Type B pancreatic cell (in vitro differentiated cells): Measurements from ENCODE around the gene TSTD2. TPM values are rescaled to one million over a fixed set of nuclear protein-coding genes. Genes with fewer than 3 reads are reported as not detected.
"Not testable (repeated sequence)": the region's sequence is repeated elsewhere in the genome, so short reads cannot be mapped to it uniquely, and the experiment has no call there.

ENCODE experiments used
- DNase-seq: peaks from one replicate; pipeline ENCODE4 v3.0.0; 2021; ENCODE audit warnings: mixed read lengths; ENCODE audit not compliant: unreplicated experiment; ENCODE audit errors: extremely low spot score
- H3K27ac Mint-ChIP-seq: 2 replicates; pipeline ENCODE4 v1.8.0; 2021; ENCODE audit warnings: mild to moderate bottlenecking, mixed read lengths
- H3K27me3 Mint-ChIP-seq: 2 replicates; pipeline ENCODE4 v1.8.0; 2021; ENCODE audit warnings: mixed read lengths
- H3K36me3 Mint-ChIP-seq: 2 replicates; pipeline ENCODE4 v1.8.0; 2021; ENCODE audit warnings: mixed read lengths
- H3K4me1 Mint-ChIP-seq: one replicate; pipeline ENCODE4 v1.8.0; 2021; ENCODE audit warnings: mixed read lengths; ENCODE audit not compliant: unreplicated experiment
- H3K4me3 Mint-ChIP-seq: 2 replicates; pipeline ENCODE4 v1.8.0; 2021; ENCODE audit warnings: mild to moderate bottlenecking, mixed read lengths
- H3K9me3 Mint-ChIP-seq: 2 replicates; pipeline ENCODE4 v1.8.0; 2021; ENCODE audit warnings: mixed read lengths
- CTCF ChIP-seq: fragments of 200-600 bp; sonication (generic); conservative IDR thresholded peaks from 2 replicates; pipeline ENCODE4 v1.5.0; 2021; ENCODE audit warnings: antibody characterized with exemption, mild to moderate bottlenecking
- total RNA-seq: library from RNA; stranded (reverse); gene quantifications from 2 replicates; pipeline ENCODE4 v1.2.1, GENCODE V29; 2021; ENCODE audit warnings: low replicate concordance

Gene TSTD2
- total RNA-seq, 1 donor from 2014 or later: 24.9 TPM

GRCh38 chr9:97575673-97576200, 57.4 kb downstream of the TSTD2 start:
- H3K4me3 Mint-ChIP-seq: no peak overlapping the region
- H3K27me3 Mint-ChIP-seq: peaks cover 6% of the 10 kb centered on the region
- no peak overlapping the region for H3K27ac Mint-ChIP-seq
- no peak for TF ChIP-seq CTCF
- H3K36me3 Mint-ChIP-seq: no peaks in the 10 kb centered on the region
- no peaks in the 10 kb centered on the region for H3K4me1 Mint-ChIP-seq
- peak; percentile 18 for DNase-seq
- H3K9me3 Mint-ChIP-seq: no peaks in the 10 kb centered on the region

- H3K36me3 Mint-ChIP-seq, H3K4me1 Mint-ChIP-seq, H3K4me3 Mint-ChIP-seq, H3K27ac Mint-ChIP-seq, H3K27me3 Mint-ChIP-seq, H3K9me3 Mint-ChIP-seq: not testable (repeated sequence)
- DNase-seq: peak; percentile 29
These were observed 58.1 kb downstream of the TSTD2 start for GRCh38 chr9:97574921-97575672.

GRCh38 chr9:97574101-97574571, 59.0 kb downstream of the TSTD2 start:
- not testable (repeated sequence) for H3K9me3 Mint-ChIP-seq, H3K4me1 Mint-ChIP-seq, H3K27me3 Mint-ChIP-seq, H3K27ac Mint-ChIP-seq, H3K36me3 Mint-ChIP-seq, H3K4me3 Mint-ChIP-seq
- peak; percentile 61 for DNase-seq

GRCh38 chr9:97573482-97574073, 59.6 kb downstream of the TSTD2 start:
- no peaks in the 10 kb centered on the region for H3K9me3 Mint-ChIP-seq
- peak; percentile 11 for DNase-seq
- H3K36me3 Mint-ChIP-seq: no peaks in the 10 kb centered on the region
- H3K4me1 Mint-ChIP-seq: no peaks in the 10 kb centered on the region
- H3K27me3 Mint-ChIP-seq: no peaks in the 10 kb centered on the region
- peak overlapping the region; percentile 19 for H3K27ac Mint-ChIP-seq
- TF ChIP-seq CTCF: no peak
- no peak overlapping the region for H3K4me3 Mint-ChIP-seq

GRCh38 chr9:97572892-97573365, 60.2 kb downstream of the TSTD2 start:
- DNase-seq: peak; percentile 39
- no peaks in the 10 kb centered on the region for H3K36me3 Mint-ChIP-seq

More at GRCh38 chr9:97572892-97573365, 60.2 kb downstream of the TSTD2 start:
- no peak overlapping the region for H3K4me3 Mint-ChIP-seq
- H3K27ac Mint-ChIP-seq: no peak overlapping the region
- TF ChIP-seq CTCF: no peak
- peaks cover 3% of the 10 kb centered on the region for H3K27me3 Mint-ChIP-seq
- no peaks in the 10 kb centered on the region for H3K9me3 Mint-ChIP-seq
- H3K4me1 Mint-ChIP-seq: no peaks in the 10 kb centered on the region
